HG03159 (cell line): Measurements from ENCODE around the gene TIMP1.

Source experiments
- ATAC-seq: cut with Tn5 transposase; IDR thresholded peaks from one replicate; pipeline ENCODE4 v1.9.1; 2021; ENCODE audit warnings: mild to moderate bottlenecking, moderate library complexity; ENCODE audit not compliant: unreplicated experiment

The TIMP1 gene

GRCh38 chrX:47573341-47574075 lies 8.7 kb upstream of the TIMP1 start:
- no peak for ATAC-seq

GRCh38 chrX:47574076-47574546 lies 8.1 kb upstream of the TIMP1 start:
- no peak for ATAC-seq

- ATAC-seq, result no peak
Measured at GRCh38 chrX:47574547-47575301, 7.5 kb upstream of the TIMP1 start.

GRCh38 chrX:47576021-47576898 lies 6.0 kb upstream of the TIMP1 start:
- no peak for ATAC-seq

- ATAC-seq, result no peak
Measured at GRCh38 chrX:47577424-47577823, 4.8 kb upstream of the TIMP1 start.

GRCh38 chrX:47577901-47578300 lies 4.3 kb upstream of the TIMP1 start:
- ATAC-seq, result no peak

- no peak for ATAC-seq
Measured at GRCh38 chrX:47578692-47579091, 3.5 kb upstream of the TIMP1 start.

GRCh38 chrX:47579537-47579936 lies 2.7 kb upstream of the TIMP1 start:
- ATAC-seq, result no peak

GRCh38 chrX:47583240-47583861 lies 1.1 kb downstream of the TIMP1 start:
- no peak for ATAC-seq

GRCh38 chrX:47584714-47585113 lies 2.5 kb downstream of the TIMP1 start:
- no peak for ATAC-seq

GRCh38 chrX:47585273-47585672 lies 3.0 kb downstream of the TIMP1 start:
- no peak for ATAC-seq

GRCh38 chrX:47586043-47586787 lies 4.0 kb downstream of the TIMP1 start:
- no peak for ATAC-seq

- ATAC-seq, result no peak
Measured at GRCh38 chrX:47587091-47587891, 5.1 kb downstream of the TIMP1 start.

- ATAC-seq, result no peak
Measured at GRCh38 chrX:47587906-47588735, 5.9 kb downstream of the TIMP1 start.

GRCh38 chrX:47590984-47591383 lies 8.7 kb downstream of the TIMP1 start:
- ATAC-seq, result no peak

GRCh38 chrX:47593522-47593921 lies 11.3 kb downstream of the TIMP1 start:
- ATAC-seq, result no peak

- ATAC-seq, result no peak
Measured at GRCh38 chrX:47595716-47596251, 13.5 kb downstream of the TIMP1 start.

GRCh38 chrX:47596256-47596655 lies 14.0 kb downstream of the TIMP1 start:
- no peak for ATAC-seq
